Measurements from ENCODE around the gene TTC7B. TPM values are rescaled to one million over a fixed set of nuclear protein-coding genes. Genes with fewer than 3 reads are reported as not detected.

Gene TTC7B
- total and polyA plus RNA-seq, 2 experiments from 2014 or later, result 7.9 to 28.6 TPM

- TF ChIP-seq ZNF462 (CRISPR knock-in tag; IDR thresholded peaks at IDR 0.05), result no peak
- TF ChIP-seq EZH2phosphoT487 (IDR thresholded peaks at IDR 0.05; ENCODE audit: unreplicated experiment), result no peak
- no peak for TF ChIP-seq NANOG (IDR thresholded peaks at IDR 0.05; ENCODE audit: borderline replicate concordance)
These were observed 301.7 kb downstream of the TTC7B start (continued) for GRCh38 chr14:90514566-90514965.

GRCh38 chr14:90514015-90514398 is 302.2 kb downstream of the TTC7B start:
- DNase-seq (ENCODE audit: low spot score) (no peak), ATAC-seq (no peak)
- Histone ChIP-seq H3K36me3 (ENCODE audit: insufficient read depth) (no peaks in the 10 kb centered on the region), H3K4me1 (ENCODE audit: insufficient read depth) (peaks cover 13% of the 10 kb centered on the region), H3K9me2 (ENCODE audit: insufficient read depth) (no peaks in the 10 kb centered on the region), H2AFZ (peak overlapping the region; percentile 90), H3K79me2 (replicated peaks; ENCODE audit: insufficient read depth) (no peaks in the 10 kb centered on the region), H3F3A (replicated peaks; ENCODE audit: low read depth) (no peaks in the 10 kb centered on the region), H3K4me3 (no peak overlapping the region), H3K27me3 (ENCODE audit: insufficient read depth) (no peaks in the 10 kb centered on the region), H4K20me1 (replicated peaks; ENCODE audit: insufficient read depth) (no peaks in the 10 kb centered on the region), H3K4me2 (no peak overlapping the region), H3K27ac (ENCODE audit: low read depth) (no peak overlapping the region)
- Mint-ChIP-seq H3K27ac (no peak overlapping the region), H3K4me1 (peaks cover 44% of the 10 kb centered on the region), H3K36me3 (ENCODE audit: low read depth) (no peaks in the 10 kb centered on the region), H3K4me3 (no peak overlapping the region), H3K9me3 (0 out of 3 replicates have a peak, but pooled peaks cover 2% of the 10 kb centered on the region), H3K27me3 (ENCODE audit: insufficient read depth, low read depth, poor library complexity) (peaks cover 22% of the 10 kb centered on the region)
- TF ChIP-seq EZH2 (IDR thresholded peaks at IDR 0.05; ENCODE audit: low read depth, unreplicated experiment) (no peak), NANOG (IDR thresholded peaks at IDR 0.05; ENCODE audit: borderline replicate concordance) (no peak), ZNF331 (CRISPR knock-in tag; IDR thresholded peaks at IDR 0.05; ENCODE audit: low read depth) (no peak), REST (IDR thresholded peaks at IDR 0.05; ENCODE audit: unreplicated experiment) (no peak), CTCF (conservative IDR thresholded peaks at IDR 0.05; ENCODE audit: low read depth in 2 of 2) (no peak), STAT1 (IDR thresholded peaks at IDR 0.05; ENCODE audit: unreplicated experiment) (no peak), ETS1 (IDR thresholded peaks at IDR 0.05) (no peak)

Data from GM23338 (cell line).